DMS 273 treated with DMSO at 0.1 percent for 48 hours (cell line): ENCODE results near the gene RAB7B.
"Not testable (repeated sequence)": the region's sequence is repeated elsewhere in the genome, so short reads cannot be mapped to it uniquely, and the experiment has no call there.

Experiments used
- DNase-seq: peaks from one replicate; lab custom pipeline; 2025; lab: John Stamatoyannopoulos, UW

The RAB7B gene

GRCh38 chr1:206002871-206003801 lies at the start of gene RAB7B:
Gene RAB7B, minus strand, starts transcription at chr1:206003395. Its CDS starts 9,260 bp downstream, at chr1:205994135.
- DNase-seq, result no peak

GRCh38 chr1:206052231-206052865 lies 49.2 kb upstream of the RAB7B start:
- not testable (repeated sequence) for DNase-seq

GRCh38 chr1:206050655-206051235 lies 47.5 kb upstream of the RAB7B start:
- DNase-seq, result no peak

- no peak for DNase-seq
Observed at GRCh38 chr1:206049919-206050600, 46.9 kb upstream of the RAB7B start.

GRCh38 chr1:206049293-206049692 lies 46.1 kb upstream of the RAB7B start:
- no peak for DNase-seq

- DNase-seq, result no peak
Observed at GRCh38 chr1:206048582-206048981, 45.4 kb upstream of the RAB7B start.

GRCh38 chr1:206047271-206047670 lies 44.1 kb upstream of the RAB7B start:
- DNase-seq, result no peak

- no peak for DNase-seq
Observed at GRCh38 chr1:206041640-206042039, 38.4 kb upstream of the RAB7B start.

GRCh38 chr1:206040328-206040727 lies 37.1 kb upstream of the RAB7B start:
- DNase-seq, result no peak

GRCh38 chr1:206039046-206039973 lies 36.1 kb upstream of the RAB7B start:
- no peak for DNase-seq

- no peak for DNase-seq
Observed at GRCh38 chr1:206037581-206037980, 34.4 kb upstream of the RAB7B start.

GRCh38 chr1:206036663-206037455 lies 33.7 kb upstream of the RAB7B start:
- DNase-seq, result no peak

GRCh38 chr1:206035027-206035426 lies 31.8 kb upstream of the RAB7B start:
- DNase-seq, result no peak

- no peak for DNase-seq
Observed at GRCh38 chr1:206032380-206033140, 29.4 kb upstream of the RAB7B start.

GRCh38 chr1:206030714-206031113 lies 27.5 kb upstream of the RAB7B start:
- peak; percentile 75 for DNase-seq

- no peak for DNase-seq
Observed at GRCh38 chr1:206030191-206030590, 27.0 kb upstream of the RAB7B start.

- DNase-seq, result no peak
Observed at GRCh38 chr1:206029484-206029883, 26.3 kb upstream of the RAB7B start.

- no peak for DNase-seq
Observed at GRCh38 chr1:206025283-206025820, 22.2 kb upstream of the RAB7B start.

- DNase-seq, result no peak
Observed at GRCh38 chr1:206023695-206024094, 20.5 kb upstream of the RAB7B start, which contains the start of gene CTSE. Gene CTSE, minus strand, starts transcription at chr1:206023895. Its CDS starts 104 bp downstream, at chr1:206023791.
